Mesenchymal stem cell (in vitro differentiated cells and primary cell): ENCODE measurements around the gene ARHGAP24.
A peak's percentile ranks its signal among the peaks of the same experiment; 100 is the strongest.

Source experiments
- DNase-seq: peaks from one replicate; pipeline ENCODE4 v3.0.0-alpha.2; 2013
- H2AFZ ChIP-seq: one replicate; pipeline ENCODE4 v1.6.1; 2013; ENCODE audit warnings: low read depth, mild to moderate bottlenecking, control low read depth, inconsistent platforms, low read length, moderate library complexity
- H2AK5ac ChIP-seq: 2 replicates; pipeline ENCODE4 v1.6.1; 2013; ENCODE audit warnings: low read length, moderate library complexity, mild to moderate bottlenecking, inconsistent platforms; ENCODE audit not compliant: severe bottlenecking
- H2BK120ac ChIP-seq: one replicate; pipeline ENCODE4 v1.6.1; 2013; ENCODE audit warnings: low read depth, mild to moderate bottlenecking, inconsistent platforms, low read length, moderate library complexity
- H2BK12ac ChIP-seq, 2 experiments: one replicate each; pipeline ENCODE4 v1.6.1; 2013; ENCODE audit warnings: inconsistent platforms in 2 of 2, low read length in 2 of 2, mild to moderate bottlenecking in 2 of 2, moderate library complexity in 2 of 2, control low read depth in 1 of 2
- H2BK15ac ChIP-seq: one replicate; pipeline ENCODE4 v1.6.1; 2013; ENCODE audit warnings: mild to moderate bottlenecking, low read depth, inconsistent platforms; ENCODE audit not compliant: poor library complexity, severe bottlenecking
- H2BK5ac ChIP-seq: 2 replicates; pipeline ENCODE4 v1.6.1; 2013; ENCODE audit warnings: low read depth, mild to moderate bottlenecking, low read length, control low read depth, inconsistent platforms; ENCODE audit not compliant: poor library complexity, severe bottlenecking
- H3K14ac ChIP-seq, 2 experiments: one replicate each; pipeline ENCODE4 v1.6.1; 2013; ENCODE audit warnings: inconsistent platforms in 2 of 2, low read length in 2 of 2, control low read depth in 1 of 2, mild to moderate bottlenecking in 1 of 2, moderate library complexity in 1 of 2
- H3K18ac ChIP-seq, 2 experiments: one replicate each; pipeline ENCODE4 v1.6.1; 2013; ENCODE audit warnings: inconsistent platforms in 2 of 2, low read length in 2 of 2, control low read depth in 1 of 2, low read depth in 1 of 2, mild to moderate bottlenecking in 1 of 2
- H3K23ac ChIP-seq, 2 experiments: one replicate each; pipeline ENCODE4 v1.6.1; 2013; ENCODE audit warnings: inconsistent platforms in 2 of 2, low read length in 2 of 2, mild to moderate bottlenecking in 2 of 2, moderate library complexity in 2 of 2, control low read depth in 1 of 2
- H3K27ac ChIP-seq: 2 replicates; pipeline ENCODE4 v1.5.1; 2013; ENCODE audit warnings: mild to moderate bottlenecking, moderate library complexity, low read length, control low read depth, inconsistent platforms; ENCODE audit not compliant: poor library complexity, severe bottlenecking
- H3K27me3 ChIP-seq, 2 experiments: 2 replicates each; pipeline versions ENCODE4 v1.6.1 to v1.7.0; 2013; ENCODE audit warnings: low read length in 2 of 2, mild to moderate bottlenecking in 2 of 2, moderate library complexity in 2 of 2, control low read depth in 1 of 2, inconsistent platforms in 1 of 2; ENCODE audit not compliant: control insufficient read depth in 1 of 2, insufficient read depth in 1 of 2
- H3K36me3 ChIP-seq, 2 experiments: 2 replicates each; pipeline versions ENCODE4 v1.6.1 to v1.7.0; 2013; ENCODE audit warnings: low read length in 2 of 2, control low read depth in 1 of 2, inconsistent platforms in 1 of 2, low read depth in 1 of 2, mild to moderate bottlenecking in 1 of 2; ENCODE audit not compliant: insufficient read depth in 2 of 2, control insufficient read depth in 1 of 2
- H3K4ac ChIP-seq, 2 experiments: one replicate each; pipeline ENCODE4 v1.6.1; 2013; ENCODE audit warnings: inconsistent platforms in 2 of 2, low read length in 2 of 2, mild to moderate bottlenecking in 2 of 2, moderate library complexity in 2 of 2, control low read depth in 1 of 2, low read depth in 1 of 2
- H3K4me1 ChIP-seq: 2 replicates; pipeline ENCODE4 v1.6.1; 2013; ENCODE audit warnings: low read depth, low read length, control low read depth; ENCODE audit not compliant: control insufficient read depth, insufficient read depth
- H3K4me2 ChIP-seq: 2 replicates; pipeline ENCODE4 v1.6.1; 2013; ENCODE audit warnings: low read length, mild to moderate bottlenecking, inconsistent platforms; ENCODE audit not compliant: poor library complexity, severe bottlenecking
- H3K4me3 ChIP-seq, 2 experiments: 2 replicates each; pipeline versions ENCODE4 v1.5.1 to v1.7.0; 2013; ENCODE audit warnings: low read length in 2 of 2, mild to moderate bottlenecking in 2 of 2, control low read depth in 1 of 2, low read depth in 1 of 2; ENCODE audit not compliant: insufficient read depth in 1 of 2
- H3K79me1 ChIP-seq: replicated peaks from 2 replicates; pipeline ENCODE4 v1.6.1; 2013; ENCODE audit warnings: mild to moderate bottlenecking, control low read depth, low read length, inconsistent platforms; ENCODE audit not compliant: poor library complexity, severe bottlenecking
- H3K9ac ChIP-seq: 2 replicates; pipeline ENCODE4 v1.7.0; 2013; ENCODE audit warnings: mild to moderate bottlenecking, low read length, moderate library complexity
- H3K9me3 ChIP-seq: 2 replicates; pipeline ENCODE4 v1.7.0; 2013; ENCODE audit warnings: mild to moderate bottlenecking, low read length; ENCODE audit not compliant: control insufficient read depth
- H4K8ac ChIP-seq: one replicate; pipeline ENCODE4 v1.6.1; 2013; ENCODE audit warnings: inconsistent platforms, mild to moderate bottlenecking, low read length, moderate library complexity
- H4K91ac ChIP-seq: one replicate; pipeline ENCODE4 v1.6.1; 2013; ENCODE audit warnings: mild to moderate bottlenecking, low read length, inconsistent platforms
- WGBS: methylation state at CpG from one replicate; pipeline ENCODE4 v1.1.7; 2013; ENCODE audit warnings: mixed read lengths; 5-methylcytosine and 5-hydroxymethylcytosine counted together

Gene ARHGAP24

GRCh38 chr4:85755285-85755684, 280.3 kb downstream of the ARHGAP24 start:
- Histone ChIP-seq H2BK5ac (no peak overlapping the region), H2AFZ (no peak overlapping the region), H3K27me3 (no peaks in the 10 kb centered on the region), H3K14ac (no peak overlapping the region), H3K9ac (no peak overlapping the region), H3K4me2 (no peak overlapping the region), H3K36me3 (peaks cover 0 to 6% of the 10 kb centered on the region in 2 experiments), H3K18ac (no peak overlapping the region), H3K79me1 (no peaks in the 10 kb centered on the region), H3K4me3 (no peak overlapping the region), H2BK120ac (no peak overlapping the region), H2BK15ac (no peak overlapping the region), H4K8ac (no peak overlapping the region), H2BK12ac (no peak overlapping the region), H2AK5ac (no peak overlapping the region), H3K27ac (no peak overlapping the region), H3K9me3 (no peaks in the 10 kb centered on the region), H3K4me1 (no peaks in the 10 kb centered on the region), H4K91ac (no peak overlapping the region), H3K4ac (no peak overlapping the region), H3K23ac (no peak overlapping the region)
- no CpG with 5 or more reads among the region's 4 CpGs for WGBS
- DNase-seq, result no peak

DNA sequence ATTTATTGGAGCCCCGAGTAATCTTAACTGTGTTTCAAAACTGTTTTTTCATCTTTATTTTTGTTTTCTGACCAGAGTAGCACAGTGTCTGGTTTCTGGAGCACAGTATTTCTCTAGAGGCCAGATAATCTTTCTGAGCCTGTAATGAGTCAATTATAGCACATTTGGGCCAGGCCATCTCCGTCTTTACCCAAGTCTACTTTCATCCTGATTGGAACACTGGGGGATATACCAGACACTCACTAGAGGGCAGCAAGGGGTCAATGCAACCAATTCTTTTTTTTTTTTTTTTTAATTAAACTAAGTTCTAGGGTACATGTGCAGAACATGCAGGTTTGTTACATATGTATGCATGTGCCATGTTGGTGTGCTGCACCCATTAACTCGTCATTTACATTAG, 282.0 kb downstream of the ARHGAP24 start:
- Histone ChIP-seq H3K4me3 (no peak overlapping the region), H3K9ac (peak overlapping the region; percentile 51), H3K9me3 (no peaks in the 10 kb centered on the region), H3K27ac (no peak overlapping the region), H2AK5ac (no peak overlapping the region), H3K23ac (no peak overlapping the region), H2BK15ac (no peak overlapping the region), H2AFZ (no peak overlapping the region), H3K79me1 (no peaks in the 10 kb centered on the region), H3K14ac (no peak overlapping the region), H3K4ac (no peak overlapping the region), H2BK12ac (no peak overlapping the region), H3K18ac (no peak overlapping the region), H2BK120ac (no peak overlapping the region), H4K91ac (no peak overlapping the region), H3K4me2 (no peak overlapping the region), H3K36me3 (peaks cover 0 to 1% of the 10 kb centered on the region in 2 experiments), H2BK5ac (no peak overlapping the region), H3K27me3 (no peaks in the 10 kb centered on the region), H4K8ac (no peak overlapping the region), H3K4me1 (no peaks in the 10 kb centered on the region)
- DNase-seq, result peak; percentile 62
- WGBS, result 57% methylated on average over 2 of the region's 3 CpGs

GRCh38 chr4:85759388-85759787, 284.4 kb downstream of the ARHGAP24 start:
- Histone ChIP-seq H2BK15ac (no peak overlapping the region), H4K91ac (no peak overlapping the region), H3K23ac (no peak overlapping the region), H4K8ac (peak overlapping the region; percentile 35), H3K27me3 (no peaks in the 10 kb centered on the region), H3K14ac (no peak overlapping the region), H3K27ac (no peak overlapping the region), H3K18ac (peak overlapping the region in 1 of 2 experiments; percentile 25), H2BK120ac (no peak overlapping the region), H2BK12ac (no peak overlapping the region), H3K36me3 (no peaks in the 10 kb centered on the region), H3K4ac (peak overlapping the region; percentile 57 to 82), H3K9me3 (no peaks in the 10 kb centered on the region), H2BK5ac (no peak overlapping the region), H2AFZ (no peak overlapping the region), H2AK5ac (no peak overlapping the region), H3K79me1 (no peaks in the 10 kb centered on the region), H3K4me1 (peaks cover 3% of the 10 kb centered on the region), H3K9ac (peak overlapping the region; percentile 8), H3K4me2 (no peak overlapping the region), H3K4me3 (no peak overlapping the region)
- over 99% methylated on average over 3 of the region's 3 CpGs for WGBS
- no peak for DNase-seq

GRCh38 chr4:85760511-85760910, 285.6 kb downstream of the ARHGAP24 start:
- Histone ChIP-seq H3K23ac (no peak overlapping the region), H3K9me3 (no peaks in the 10 kb centered on the region), H4K91ac (no peak overlapping the region), H3K27ac (no peak overlapping the region), H3K9ac (peak overlapping the region; percentile 37), H3K4me2 (no peak overlapping the region), H4K8ac (no peak overlapping the region), H3K36me3 (no peaks in the 10 kb centered on the region), H2BK12ac (no peak overlapping the region), H2BK120ac (no peak overlapping the region), H3K14ac (no peak overlapping the region), H2AFZ (no peak overlapping the region), H3K27me3 (no peaks in the 10 kb centered on the region), H3K4me3 (no peak overlapping the region), H3K18ac (no peak overlapping the region), H3K4ac (no peak overlapping the region), H2BK15ac (no peak overlapping the region), H3K79me1 (no peaks in the 10 kb centered on the region), H3K4me1 (peaks cover 3% of the 10 kb centered on the region), H2BK5ac (no peak overlapping the region), H2AK5ac (no peak overlapping the region)
- WGBS, result 96% methylated on average over 4 of the region's 4 CpGs
- no peak for DNase-seq
